Aortic smooth muscle cell (primary cell): ENCODE data around the gene OR1D2. TPM values are rescaled to one million over a fixed set of nuclear protein-coding genes. Genes with fewer than 3 reads are reported as not detected.

ENCODE experiments used
- total RNA-seq: library from RNA; depleted of rRNA; stranded (reverse); fragments of >200 nt; gene quantifications from 2 replicates; pipeline ENCODE4 v1.2.3, GENCODE V29; 2014

Gene OR1D2, protein sequence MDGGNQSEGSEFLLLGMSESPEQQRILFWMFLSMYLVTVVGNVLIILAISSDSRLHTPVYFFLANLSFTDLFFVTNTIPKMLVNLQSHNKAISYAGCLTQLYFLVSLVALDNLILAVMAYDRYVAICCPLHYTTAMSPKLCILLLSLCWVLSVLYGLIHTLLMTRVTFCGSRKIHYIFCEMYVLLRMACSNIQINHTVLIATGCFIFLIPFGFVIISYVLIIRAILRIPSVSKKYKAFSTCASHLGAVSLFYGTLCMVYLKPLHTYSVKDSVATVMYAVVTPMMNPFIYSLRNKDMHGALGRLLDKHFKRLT
- not detected in 2 replicates for total RNA-seq

DNA sequence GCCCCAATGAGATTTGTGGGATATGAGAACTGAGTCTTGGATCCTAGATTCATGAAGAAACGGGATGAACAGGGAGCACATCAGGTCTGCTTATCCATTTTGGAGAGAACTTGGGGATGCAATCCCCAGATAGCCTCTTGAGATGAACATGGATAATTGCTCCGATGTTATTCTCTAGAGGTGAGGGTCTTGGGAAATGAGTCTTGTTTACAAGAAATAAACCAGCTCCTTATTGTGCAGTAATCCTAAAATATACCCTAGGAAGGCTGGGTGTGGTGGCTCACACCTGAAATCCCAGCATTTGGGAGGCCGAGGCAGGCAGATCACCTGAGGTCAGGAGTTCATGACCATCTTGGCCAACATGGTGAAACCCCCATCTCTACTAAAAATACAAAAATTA, at the start of gene OR1D2:
TSS of gene OR1D2 (minus strand) at position 101 of the 400 bp plus-strand sequence. CDS start 11,426 bp downstream, outside the sequence.

DNA sequence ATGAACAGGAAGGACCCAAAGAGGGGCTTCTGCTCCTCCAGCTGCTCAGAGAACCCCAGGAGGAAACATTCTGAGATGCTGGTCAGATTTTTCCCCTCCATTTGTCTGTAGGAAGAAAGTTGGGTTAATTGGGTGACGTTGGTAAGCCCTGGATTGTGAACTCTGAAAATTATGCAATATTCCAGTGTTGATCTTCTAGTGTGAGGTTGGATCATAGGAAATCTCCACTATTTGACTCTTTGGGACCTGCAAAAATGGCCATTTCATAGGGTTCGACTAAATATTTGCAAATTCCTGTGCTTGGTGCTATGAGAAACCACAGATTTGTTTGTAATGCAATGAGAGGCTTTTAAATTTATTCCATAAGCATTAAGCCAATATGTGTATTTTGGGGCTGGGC, 23.2 kb upstream of the OR1D2 start, which contains the start of gene OR1G1:
TSS of gene OR1G1 (minus strand) at position 101 of the 400 bp plus-strand sequence. CDS start at position 101, 0 bp downstream.

DNA sequence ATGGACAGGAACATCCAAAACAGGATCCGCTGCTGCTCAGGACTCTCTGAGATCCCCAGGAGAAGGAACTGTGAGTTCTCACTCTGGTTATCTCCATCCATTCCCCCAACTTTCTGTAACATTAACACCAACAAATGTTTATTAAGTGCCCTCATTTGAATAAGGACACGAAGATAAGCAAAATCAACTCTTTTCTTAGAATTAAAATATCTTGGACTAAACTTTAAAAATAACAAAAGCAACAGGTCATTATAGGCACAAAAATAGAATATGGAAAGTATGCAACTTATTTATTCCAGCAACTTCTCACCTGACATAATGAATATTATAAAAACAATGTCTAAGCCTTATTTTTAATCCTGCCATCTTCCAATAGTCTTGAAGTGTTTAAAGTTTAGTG, 40.7 kb downstream of the OR1D2 start, which contains the start of gene OR1D5:
TSS of gene OR1D5 (minus strand) at position 101 of the 400 bp plus-strand sequence. CDS start at position 101, 0 bp downstream.

Other genes with a start within 250 kb of the OR1D2 start
- not detected in 2 replicates for gene OR1D5, start 40.8 kb downstream of the OR1D2 start, total RNA-seq
- not detected in 2 replicates for gene OR1G1, start 23.1 kb upstream of the OR1D2 start, total RNA-seq
- gene OR1A2, start 93.1 kb upstream of the OR1D2 start, total RNA-seq: not detected in 2 replicates
- gene OR1A1, start 103.2 kb upstream of the OR1D2 start, total RNA-seq: not detected in 2 replicates
- gene OR3A1, start 193.9 kb upstream of the OR1D2 start, total RNA-seq: 0.12 TPM in 1 of 2 replicates, not detected in the other